ENCODE measurements around the gene PLIN3. TPM values are rescaled to one million over a fixed set of nuclear protein-coding genes. Genes with fewer than 3 reads are reported as not detected.
"Not testable (repeated sequence)": the region's sequence is repeated elsewhere in the genome, so short reads cannot be mapped to it uniquely, and the experiment has no call there.

Gene PLIN3
- total and polyA plus RNA-seq, 4 experiments from 2014 or later: 16.0 to 50.1 (median 24.2) TPM

- Mint-ChIP-seq H3K4me3 (no peak overlapping the region), H3K36me3 (peaks cover 0 to 9% of the 10 kb centered on the region in 2 donors), H3K27ac (no peak overlapping the region), H3K27me3 (no peaks in the 10 kb centered on the region), H3K9me3 (peaks cover 0 to 2% (median 0%) of the 10 kb centered on the region in 8 donors), H3K4me1 (peaks cover 0 to 7% (median under 1%) of the 10 kb centered on the region in 4 donors)
- Histone ChIP-seq H3K27me3 (ENCODE audit: insufficient read depth, low read length) (no peaks in the 10 kb centered on the region), H3K9me3 (ENCODE audit: control insufficient read depth in 1 of 2, low read length in 2 of 2) (no peaks in the 10 kb centered on the region), H3K36me3 (ENCODE audit: insufficient read depth, low read length) (peaks cover 10% of the 10 kb centered on the region), H3K4me1 (ENCODE audit: insufficient read depth, low read length) (no peaks in the 10 kb centered on the region), H3K4me3 (ENCODE audit: low read length in 2 of 2) (no peak overlapping the region), H3K27ac (ENCODE audit: low read depth, low read length) (no peak overlapping the region)
- ChIA-PET POLR2A (ENCODE audit: partially characterized antibody) (no interaction called here), CTCF (ENCODE audit: partially characterized antibody) (interaction anchor here (1.2 kb wide), 1 partner anchor 52 kb away, joined by 4 read pairs; no protein-coding TSS in a partner anchor)
- DNase-seq: no peak
- intact Hi-C loops (cut with micrococcal nuclease): no loop called here
Observed at GRCh38 chr19:4861147-4861546, 6.3 kb downstream of the PLIN3 start.

DNA sequence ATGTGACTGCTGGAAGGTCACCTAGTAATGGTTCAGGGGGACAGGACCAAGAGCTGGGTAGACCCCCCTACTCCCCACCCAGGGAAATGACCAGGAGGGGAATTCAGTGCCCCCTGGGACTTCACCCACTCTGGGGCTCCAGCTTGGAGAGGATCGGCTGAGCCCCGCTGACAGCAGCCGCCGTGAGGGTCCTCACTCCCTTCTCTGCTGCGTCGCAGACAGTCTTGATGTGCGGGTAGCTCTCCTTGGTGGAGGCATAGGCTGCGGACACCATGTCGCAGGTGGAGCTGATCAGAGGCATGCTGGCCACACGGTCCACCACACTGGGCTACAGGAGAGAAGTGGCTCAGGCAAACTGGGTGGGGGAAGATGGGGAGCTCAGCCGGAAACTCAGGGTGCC, 7.8 kb downstream of the PLIN3 start:
- no peak overlapping the region for H3K4me3 Mint-ChIP-seq
- Histone ChIP-seq H3K27ac (ENCODE audit: low read depth, low read length) (no peak overlapping the region), H3K4me3 (ENCODE audit: low read length in 2 of 2) (no peak overlapping the region), H3K9me3 (ENCODE audit: control insufficient read depth in 1 of 2, low read length in 2 of 2) (no peaks in the 10 kb centered on the region), H3K27me3 (ENCODE audit: insufficient read depth, low read length) (no peaks in the 10 kb centered on the region), H3K36me3 (ENCODE audit: insufficient read depth, low read length) (peaks cover 10% of the 10 kb centered on the region), H3K4me1 (ENCODE audit: insufficient read depth, low read length) (no peaks in the 10 kb centered on the region)
- H3K27me3 Mint-ChIP-seq: no peaks in the 10 kb centered on the region
- peaks cover 0 to 5% (median 0%) of the 10 kb centered on the region in 8 donors for H3K9me3 Mint-ChIP-seq
- peaks cover 0 to 4% (median under 1%) of the 10 kb centered on the region in 4 donors for H3K4me1 Mint-ChIP-seq
- H3K36me3 Mint-ChIP-seq: peaks cover 4 to 16% of the 10 kb centered on the region in 2 donors
- intact Hi-C loops (cut with micrococcal nuclease): no loop called here
- no peak overlapping the region for H3K27ac Mint-ChIP-seq
- ChIA-PET POLR2A (ENCODE audit: partially characterized antibody) (interaction anchor here (1.5 kb wide), 1 partner anchor 52 kb away, joined by 5 read pairs; no protein-coding TSS in a partner anchor), CTCF (ENCODE audit: partially characterized antibody) (interaction anchor here (1.1 to 2.0 kb wide), 4 partner anchors 11 to 50 kb away, joined by 3 to 10 read pairs (median 4); no protein-coding TSS in a partner anchor)
- DNase-seq: no peak

GRCh38 chr19:4856468-4856867, 11.0 kb downstream of the PLIN3 start:
- H3K4me3 Mint-ChIP-seq; H3K4me1 ChIP-seq (ENCODE audit: insufficient read depth, low read length); H3K9me3 ChIP-seq (ENCODE audit: control insufficient read depth in 1 of 2, low read length in 2 of 2); H3K27ac Mint-ChIP-seq; H3K9me3 Mint-ChIP-seq; H3K27ac ChIP-seq (ENCODE audit: low read depth, low read length); intact Hi-C loops (cut with micrococcal nuclease); H3K4me3 ChIP-seq (ENCODE audit: low read length in 2 of 2); POLR2A ChIA-PET (ENCODE audit: partially characterized antibody); H3K4me1 Mint-ChIP-seq; H3K27me3 ChIP-seq (ENCODE audit: insufficient read depth, low read length); DNase-seq; H3K27me3 Mint-ChIP-seq: not testable (repeated sequence)
- H3K36me3 ChIP-seq (ENCODE audit: insufficient read depth, low read length): peaks cover 10% of the 10 kb centered on the region
- CTCF ChIA-PET (ENCODE audit: partially characterized antibody): interaction anchor here (1.6 to 12.8 kb wide), 2 partner anchors 17 to 48 kb away, joined by 3 to 396 read pairs; no protein-coding TSS in a partner anchor
- H3K36me3 Mint-ChIP-seq: peaks cover 4 to 21% of the 10 kb centered on the region in 2 donors

GRCh38 chr19:4853506-4853905, 14.0 kb downstream of the PLIN3 start:
- intact Hi-C loops (cut with micrococcal nuclease): not testable (repeated sequence)
- CTCF ChIA-PET (ENCODE audit: partially characterized antibody): interaction anchor here (0.7 to 12.8 kb wide), 4 partner anchors 30 to 86 kb away, joined by 3 to 396 read pairs (median 14); no protein-coding TSS in a partner anchor

DNA sequence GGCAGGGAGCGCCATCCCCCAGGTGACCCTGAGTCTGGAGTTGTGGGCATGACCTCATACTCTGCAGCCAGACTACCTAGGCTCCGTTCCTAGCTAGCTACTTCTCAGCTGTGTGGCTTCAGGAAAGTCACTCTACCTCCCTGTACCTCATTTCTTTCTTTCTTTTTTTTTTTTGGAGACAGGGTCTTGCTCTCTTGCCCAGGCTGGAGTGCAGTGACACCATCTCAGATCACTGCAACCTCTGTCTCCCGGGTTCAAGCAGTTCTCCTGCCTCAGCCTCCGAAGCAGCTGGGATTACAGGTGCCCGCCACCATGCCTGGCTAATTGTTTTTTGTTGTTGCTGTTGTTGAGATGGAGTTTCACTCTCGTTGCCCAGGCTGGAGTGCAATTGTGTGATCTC, 15.0 kb downstream of the PLIN3 start:
- H3K27me3 Mint-ChIP-seq: no peaks in the 10 kb centered on the region
- POLR2A ChIA-PET (ENCODE audit: partially characterized antibody): no interaction called here

More at GRCh38 chr19:4853506-4853905, 14.0 kb downstream of the PLIN3 start:
- POLR2A ChIA-PET (ENCODE audit: partially characterized antibody); H3K36me3 ChIP-seq (ENCODE audit: insufficient read depth, low read length); DNase-seq; H3K27me3 ChIP-seq (ENCODE audit: insufficient read depth, low read length); H3K9me3 Mint-ChIP-seq; H3K4me1 ChIP-seq (ENCODE audit: insufficient read depth, low read length); H3K4me3 Mint-ChIP-seq; H3K9me3 ChIP-seq (ENCODE audit: control insufficient read depth in 1 of 2, low read length in 2 of 2); H3K4me1 Mint-ChIP-seq; H3K27ac Mint-ChIP-seq; H3K4me3 ChIP-seq (ENCODE audit: low read length in 2 of 2); H3K27me3 Mint-ChIP-seq; H3K27ac ChIP-seq (ENCODE audit: low read depth, low read length): not testable (repeated sequence)
- H3K36me3 Mint-ChIP-seq: peaks cover 4 to 20% of the 10 kb centered on the region in 2 donors

DNA sequence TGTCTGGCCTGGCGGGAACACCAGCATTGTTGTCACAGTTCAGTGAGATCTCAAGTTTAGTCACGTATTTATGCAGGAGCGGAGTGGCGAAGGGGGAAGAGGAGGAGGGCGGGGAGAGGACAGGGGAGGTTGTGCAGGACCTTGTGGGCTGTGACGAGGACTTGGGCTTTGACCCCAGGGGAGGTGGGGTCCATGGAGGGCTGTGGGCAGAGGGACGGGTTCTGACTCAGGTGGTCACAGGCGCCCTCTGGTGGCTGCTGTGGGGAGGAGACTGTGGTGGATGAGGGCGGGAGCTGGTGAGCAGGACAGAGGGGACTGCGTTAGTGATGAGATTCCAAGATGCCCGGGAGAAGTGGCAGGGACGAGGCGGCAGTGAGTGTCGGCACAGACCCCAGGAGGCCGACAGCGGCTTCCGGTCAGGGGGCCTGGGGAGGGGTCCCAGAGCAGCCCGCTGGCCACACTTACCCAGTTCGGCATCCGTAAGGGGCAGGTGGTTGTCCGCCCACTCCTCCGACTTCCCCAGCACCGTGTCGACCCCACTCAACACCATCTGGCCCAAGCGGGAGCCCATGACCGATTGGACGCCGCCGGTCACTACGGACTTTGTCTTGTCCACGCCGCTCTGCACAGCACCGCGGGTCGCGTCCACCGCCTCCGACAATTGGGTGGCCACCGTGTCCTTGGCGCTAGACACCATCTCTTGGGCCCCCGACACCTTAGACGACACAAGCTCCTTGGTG, 15.7 kb downstream of the PLIN3 start:
- H3K36me3 Mint-ChIP-seq: peaks cover 4 to 25% of the 10 kb centered on the region in 2 donors
- peak overlapping the region in 3 of 7 donors; percentile 30 to 47 (median 41) for H3K27ac Mint-ChIP-seq
- DNase-seq: peak; percentile 52 to 72 (median 66)
- intact Hi-C loops (cut with micrococcal nuclease): loop anchor here (1.0 kb wide), 1 partner anchor 42 kb away; no protein-coding TSS in a partner anchor
- ChIA-PET POLR2A (ENCODE audit: partially characterized antibody) (interaction anchor here (1.0 to 2.0 kb wide), 3 partner anchors 41 to 60 kb away, joined by 3 to 6 read pairs (median 3); no protein-coding TSS in a partner anchor), CTCF (ENCODE audit: partially characterized antibody) (interaction anchor here (0.6 to 12.8 kb wide), 18 partner anchors 10 to 179 kb away, joined by 3 to 396 read pairs (median 4); partner anchors contain the start of gene TICAM1)
- no peak overlapping the region for H3K27ac ChIP-seq (ENCODE audit: low read depth, low read length)
- H3K4me3 Mint-ChIP-seq: no peak overlapping the region
- H3K9me3 ChIP-seq (ENCODE audit: control insufficient read depth in 1 of 2, low read length in 2 of 2): no peaks in the 10 kb centered on the region
- H3K27me3 ChIP-seq (ENCODE audit: insufficient read depth, low read length): no peaks in the 10 kb centered on the region
- H3K27me3 Mint-ChIP-seq: no peaks in the 10 kb centered on the region
- no peak overlapping the region for H3K4me3 ChIP-seq (ENCODE audit: low read length in 2 of 2)
- peaks cover 0 to 4% (median 2%) of the 10 kb centered on the region in 4 donors for H3K4me1 Mint-ChIP-seq
- H3K4me1 ChIP-seq (ENCODE audit: insufficient read depth, low read length): no peaks in the 10 kb centered on the region
- no peaks in the 10 kb centered on the region for H3K36me3 ChIP-seq (ENCODE audit: insufficient read depth, low read length)
- H3K9me3 Mint-ChIP-seq: peaks cover 0 to 3% (median 0%) of the 10 kb centered on the region in 8 donors

More for the DNA sequence above, 15.0 kb downstream of the PLIN3 start:
- Histone ChIP-seq H3K27ac (ENCODE audit: low read depth, low read length) (no peak overlapping the region), H3K27me3 (ENCODE audit: insufficient read depth, low read length) (no peaks in the 10 kb centered on the region), H3K36me3 (ENCODE audit: insufficient read depth, low read length) (peaks cover 3% of the 10 kb centered on the region), H3K4me1 (ENCODE audit: insufficient read depth, low read length) (no peaks in the 10 kb centered on the region), H3K4me3 (ENCODE audit: low read length in 2 of 2) (no peak overlapping the region), H3K9me3 (ENCODE audit: control insufficient read depth in 1 of 2, low read length in 2 of 2) (no peaks in the 10 kb centered on the region)
- H3K36me3 Mint-ChIP-seq: peaks cover 4 to 26% of the 10 kb centered on the region in 2 donors
- H3K4me3 Mint-ChIP-seq: no peak overlapping the region
- H3K4me1 Mint-ChIP-seq: peaks cover 0 to 4% (median 2%) of the 10 kb centered on the region in 4 donors
- peak overlapping the region in 1 of 7 donors; percentile 86 for H3K27ac Mint-ChIP-seq
- H3K9me3 Mint-ChIP-seq: peaks cover 0 to 3% (median 0%) of the 10 kb centered on the region in 8 donors
- CTCF ChIA-PET (ENCODE audit: partially characterized antibody): interaction anchor here (0.9 to 12.8 kb wide), 10 partner anchors 10 to 178 kb away, joined by 3 to 396 read pairs (median 4); no protein-coding TSS in a partner anchor
- intact Hi-C loops (cut with micrococcal nuclease): no loop called here
- DNase-seq: no peak

DNA sequence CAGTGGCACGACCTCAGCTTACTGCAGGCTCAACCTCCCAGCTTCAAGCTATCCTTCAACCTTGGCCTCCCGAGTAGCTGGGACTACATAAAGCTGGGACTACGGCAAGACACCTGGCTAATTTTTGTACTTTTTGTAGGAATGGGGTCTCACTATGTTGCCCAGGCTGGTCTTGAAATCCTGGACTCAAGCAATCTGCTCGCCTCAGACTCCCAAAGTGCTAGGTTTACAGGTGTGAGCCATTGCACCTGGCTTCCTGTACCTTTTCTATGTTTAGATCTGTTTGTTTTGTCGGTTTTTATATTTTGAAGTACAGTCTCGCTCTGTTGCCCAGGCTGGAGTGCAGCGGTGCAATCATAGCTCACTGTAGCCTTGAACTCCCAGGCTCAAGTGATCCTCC, 18.4 kb downstream of the PLIN3 start:
- no peaks in the 10 kb centered on the region for H3K27me3 Mint-ChIP-seq
- H3K36me3 ChIP-seq (ENCODE audit: insufficient read depth, low read length): peaks cover 3% of the 10 kb centered on the region
- H3K9me3 ChIP-seq (ENCODE audit: control insufficient read depth in 1 of 2, low read length in 2 of 2): no peaks in the 10 kb centered on the region
- ChIA-PET CTCF (ENCODE audit: partially characterized antibody) (interaction anchor here (0.6 to 12.8 kb wide), 5 partner anchors 17 to 62 kb away, joined by 3 to 396 read pairs (median 4); no protein-coding TSS in a partner anchor), POLR2A (ENCODE audit: partially characterized antibody) (no interaction called here)
- intact Hi-C loops (cut with micrococcal nuclease): no loop called here
- peaks cover 0 to 4% (median 2%) of the 10 kb centered on the region in 4 donors for H3K4me1 Mint-ChIP-seq
- peak overlapping the region in 1 of 7 donors; percentile 29 for H3K27ac Mint-ChIP-seq
- no peak overlapping the region for H3K4me3 ChIP-seq (ENCODE audit: low read length in 2 of 2)
- H3K27ac ChIP-seq (ENCODE audit: low read depth, low read length): no peak overlapping the region
- no peaks in the 10 kb centered on the region for H3K4me1 ChIP-seq (ENCODE audit: insufficient read depth, low read length)
- no peak for DNase-seq
- peaks cover 7 to 21% of the 10 kb centered on the region in 2 donors for H3K36me3 Mint-ChIP-seq
- H3K9me3 Mint-ChIP-seq: no peaks in the 10 kb centered on the region
- no peak overlapping the region for H3K4me3 Mint-ChIP-seq
- no peaks in the 10 kb centered on the region for H3K27me3 ChIP-seq (ENCODE audit: insufficient read depth, low read length)
